NCI-H1694 (cell line): ENCODE results near the gene FOXO6.

Experiments
- DNase-seq: peaks from one replicate; lab custom pipeline; 2025; lab: John Stamatoyannopoulos, UW

Gene FOXO6

GRCh38 chr1:41427122-41427913 is 66.1 kb downstream of the FOXO6 start:
- no peak for DNase-seq

- DNase-seq: no peak
Observed at GRCh38 chr1:41427916-41428737, 66.9 kb downstream of the FOXO6 start.

- no peak for DNase-seq
Observed at GRCh38 chr1:41428738-41429640, 67.8 kb downstream of the FOXO6 start.

- DNase-seq: no peak
Observed at GRCh38 chr1:41429641-41430035, 68.4 kb downstream of the FOXO6 start.

GRCh38 chr1:41430069-41430468 is 68.8 kb downstream of the FOXO6 start:
- no peak for DNase-seq

GRCh38 chr1:41430582-41430981 is 69.3 kb downstream of the FOXO6 start:
- DNase-seq: no peak

GRCh38 chr1:41431490-41432350 is 70.5 kb downstream of the FOXO6 start:
- DNase-seq: no peak
